ENCODE measurements around the gene TEX101.

DNA sequence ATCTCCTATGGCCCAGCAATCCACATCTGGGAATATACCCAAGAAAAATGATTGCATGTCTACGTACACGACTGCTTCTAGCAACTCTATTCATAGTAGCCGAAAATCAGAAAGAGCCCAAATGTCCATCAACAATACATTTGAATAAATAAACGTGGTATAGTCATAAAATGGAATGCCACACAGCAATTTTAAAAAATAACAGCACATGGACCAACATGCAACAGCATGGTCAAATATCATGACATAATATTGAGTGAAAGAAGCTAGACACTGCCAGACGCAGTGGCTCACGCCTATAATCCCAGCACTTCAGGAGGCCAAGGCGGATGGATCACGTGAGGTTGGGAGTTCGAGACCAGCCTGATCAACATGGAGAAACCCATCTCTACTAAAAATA lies 16.3 kb downstream of the TEX101 start:
- TF ChIP-seq, protein P1, sequence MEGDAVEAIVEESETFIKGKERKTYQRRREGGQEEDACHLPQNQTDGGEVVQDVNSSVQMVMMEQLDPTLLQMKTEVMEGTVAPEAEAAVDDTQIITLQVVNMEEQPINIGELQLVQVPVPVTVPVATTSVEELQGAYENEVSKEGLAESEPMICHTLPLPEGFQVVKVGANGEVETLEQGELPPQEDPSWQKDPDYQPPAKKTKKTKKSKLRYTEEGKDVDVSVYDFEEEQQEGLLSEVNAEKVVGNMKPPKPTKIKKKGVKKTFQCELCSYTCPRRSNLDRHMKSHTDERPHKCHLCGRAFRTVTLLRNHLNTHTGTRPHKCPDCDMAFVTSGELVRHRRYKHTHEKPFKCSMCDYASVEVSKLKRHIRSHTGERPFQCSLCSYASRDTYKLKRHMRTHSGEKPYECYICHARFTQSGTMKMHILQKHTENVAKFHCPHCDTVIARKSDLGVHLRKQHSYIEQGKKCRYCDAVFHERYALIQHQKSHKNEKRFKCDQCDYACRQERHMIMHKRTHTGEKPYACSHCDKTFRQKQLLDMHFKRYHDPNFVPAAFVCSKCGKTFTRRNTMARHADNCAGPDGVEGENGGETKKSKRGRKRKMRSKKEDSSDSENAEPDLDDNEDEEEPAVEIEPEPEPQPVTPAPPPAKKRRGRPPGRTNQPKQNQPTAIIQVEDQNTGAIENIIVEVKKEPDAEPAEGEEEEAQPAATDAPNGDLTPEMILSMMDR (IDR thresholded peaks at IDR 0.05), result no peak
- TF ChIP-seq POLR2A (IDR thresholded peaks at IDR 0.05), result no peak

Data from adrenal gland (tissue), 5 donors.